HCT116 (cell line): ENCODE measurements around the gene MYORG. TPM values are rescaled to one million over a fixed set of nuclear protein-coding genes. Genes with fewer than 3 reads are reported as not detected.

Experiments
- ATAC-seq: fragments of 200-7000 bp; cut with Tn5 transposase; 2 replicates; pipeline ENCODE4 v1.9.1; 2020; ENCODE audit warnings: mild to moderate bottlenecking, moderate library complexity
- BruUV-seq: library from RNA; stranded (reverse); fragments of 400-500 nt; replicated peaks from 2 replicates; lab custom pipeline; 2021; lab: Mats Ljungman, UMichigan
- CTCF ChIA-PET: fragments of 300-600 bp; sonication (Branson Sonifier 250); formaldehyde crosslinking; loops from one replicate; lab custom pipeline; 2021; ENCODE audit warnings: antibody characterized with exemption; lab: Charles Lee
- POLR2A ChIA-PET: fragments of 300-600, 350-600 bp; sonication (Branson Sonifier 250); formaldehyde crosslinking; loops from one replicate; lab custom pipeline; 2021; ENCODE audit warnings: antibody characterized with exemption; lab: Charles Lee
- RAD21 ChIA-PET, 2 experiments: fragments of 300-600 bp; sonication (Branson Sonifier 250); formaldehyde crosslinking; loops; one replicate each; lab custom pipeline; 2023; ENCODE audit warnings: low total read pairs in 2 of 2; ENCODE audit not compliant: uncharacterized antibody in 2 of 2, unreplicated experiment in 2 of 2, low non-redundant PET in 1 of 2; lab: Charles Lee
- DNase-seq: peaks from one replicate; pipeline ENCODE4 v3.0.0-alpha.2; 2010; ENCODE audit warnings: low read depth, low spot score
- H2AFZ ChIP-seq: fragments of 200-600 bp; shearing (Covaris generic), sonication (generic); 2 replicates; pipeline ENCODE4 v1.6.1; 2017; ENCODE audit warnings: low read depth, mixed run types, mixed read lengths, antibody characterized with exemption, low read length; ENCODE audit not compliant: poor library complexity, severe bottlenecking
- H3K27ac ChIP-seq: 2 replicates; pipeline ENCODE4 v1.5.1; 2012; ENCODE audit warnings: low read depth, low read length
- H3K27me3 ChIP-seq: fragments of 200-600 bp; sonication (generic); 2 replicates; pipeline ENCODE4 v1.6.1; 2016; ENCODE audit warnings: mixed run types, low read length, mixed read lengths; ENCODE audit not compliant: insufficient read depth
- H3K36me3 ChIP-seq, 2 experiments: fragments of 200-500 bp in 1 of 2; fragments of 200-600 bp in 1 of 2; sonication (Bioruptor generic) in 1 of 2; sonication (generic) in 1 of 2; 2 replicates each; pipeline versions ENCODE4 v1.5.1 to v1.6.1; 2014 to 2016; ENCODE audit warnings: low read length in 2 of 2, inconsistent platforms in 1 of 2, mixed read lengths in 1 of 2, mixed run types in 1 of 2; ENCODE audit not compliant: insufficient read depth in 2 of 2, control insufficient read depth in 1 of 2
- H3K4me1 ChIP-seq, 2 experiments: fragments of 200-600 bp in 1 of 2; sonication (generic) in 1 of 2; 2 replicates each; pipeline versions ENCODE4 v1.5.1 to v1.6.1; 2012 to 2017; ENCODE audit warnings: low read length in 2 of 2, inconsistent platforms in 1 of 2, mild to moderate bottlenecking in 1 of 2, mixed read lengths in 1 of 2, mixed run types in 1 of 2, moderate library complexity in 1 of 2; ENCODE audit not compliant: insufficient read depth in 2 of 2, control insufficient read depth in 1 of 2
- H3K4me2 ChIP-seq: fragments of 200-600 bp; sonication (generic); 2 replicates; pipeline ENCODE4 v1.6.1; 2017; ENCODE audit warnings: mixed run types, low read length, mixed read lengths
- H3K4me3 ChIP-seq, 2 experiments: fragments of 200-600 bp in 1 of 2; sonication (generic) in 1 of 2; replicated peaks in 1 of 2; 2 replicates each; pipeline ENCODE4 v1.5.1; 2011 to 2016; ENCODE audit warnings: low read length in 2 of 2, control low read depth in 1 of 2, low read depth in 1 of 2, mild to moderate bottlenecking in 1 of 2, mixed read lengths in 1 of 2, mixed run types in 1 of 2
- H3K79me2 ChIP-seq: fragments of 200-600 bp; sonication (generic); 2 replicates; pipeline ENCODE4 v1.6.1; 2017; ENCODE audit warnings: mild to moderate bottlenecking, mixed run types, low read length, moderate library complexity, mixed read lengths; ENCODE audit not compliant: insufficient read depth
- H3K9ac ChIP-seq: fragments of 200-600 bp; sonication (generic); 2 replicates; pipeline ENCODE4 v1.6.1; 2016; ENCODE audit warnings: low read length, mixed read lengths
- H3K9me2 ChIP-seq: fragments of 200-600 bp; sonication (generic), shearing (Covaris generic); 2 replicates; pipeline ENCODE4 v1.6.1; 2017; ENCODE audit warnings: mixed run types, mild to moderate bottlenecking, moderate library complexity; ENCODE audit not compliant: insufficient read depth
- H3K9me3 ChIP-seq, 2 experiments: fragments of 200-500 bp in 1 of 2; fragments of 200-600 bp in 1 of 2; sonication (Bioruptor generic) in 1 of 2; sonication (generic) in 1 of 2; 2 replicates each; pipeline ENCODE4 v1.6.1; 2014 to 2017; ENCODE audit warnings: low read length in 2 of 2, mixed read lengths in 2 of 2, inconsistent platforms in 1 of 2, low read depth in 1 of 2, mild to moderate bottlenecking in 1 of 2, mixed run types in 1 of 2, moderate library complexity in 1 of 2; ENCODE audit not compliant: control insufficient read depth in 1 of 2, insufficient read depth in 1 of 2
- H4K20me1 ChIP-seq: fragments of 200-600 bp; sonication (generic), shearing (Covaris generic); 2 replicates; pipeline ENCODE4 v1.6.1; 2017; ENCODE audit warnings: mixed run types, mild to moderate bottlenecking, moderate library complexity; ENCODE audit not compliant: insufficient read depth
- CTCF ChIP-seq, 3 experiments: fragments of 200-600 bp in 1 of 3; sonication (generic) in 1 of 3; IDR thresholded peaks in 2 of 3; conservative IDR thresholded peaks in 1 of 3; 2 replicates each; pipeline ENCODE4 v1.5.1; 2012 to 2017; ENCODE audit warnings: low read depth in 2 of 3, low read length in 2 of 3, antibody characterized with exemption in 1 of 3, borderline replicate concordance in 1 of 3, control low read depth in 1 of 3, mild to moderate bottlenecking in 1 of 3, mixed read lengths in 1 of 3, mixed run types in 1 of 3, moderate library complexity in 1 of 3; ENCODE audit not compliant: insufficient read depth in 1 of 3
- EGR1 ChIP-seq: IDR thresholded peaks from 2 replicates; pipeline ENCODE4 v1.6.1; 2012; ENCODE audit warnings: low read depth
- MAX ChIP-seq: IDR thresholded peaks from 2 replicates; pipeline ENCODE4 v1.6.1; 2012
- TCF7L2 ChIP-seq: IDR thresholded peaks from 2 replicates; pipeline ENCODE4 v1.7.0; 2011; ENCODE audit warnings: borderline replicate concordance, inconsistent platforms; ENCODE audit not compliant: insufficient read depth, insufficient read length; ENCODE audit errors: extremely low read depth
- ZBTB33 ChIP-seq: IDR thresholded peaks from 2 replicates; pipeline ENCODE4 v1.6.1; 2011; ENCODE audit warnings: mild to moderate bottlenecking, low read length, moderate library complexity; ENCODE audit not compliant: insufficient replicate concordance; ENCODE audit errors: extremely low read depth
- intact Hi-C: fragments of 100-400 bp; cut with micrococcal nuclease; formaldehyde crosslinking; loops from 2 replicates; pipeline ENCODE4 v1.10.0; 2022
- total RNA-seq: library from RNA; stranded (reverse); gene quantifications from one replicate; pipeline ENCODE4 v1.2.1, GENCODE V29; 2021; ENCODE audit not compliant: unreplicated experiment

MYORG gene
- total RNA-seq, 1 experiment from 2014 or later: 8.5 TPM

- TF ChIP-seq ZBTB33 (no peak), MAX (no peak), CTCF (IDR thresholded peaks at IDR 0.05 in 2 of 3, conservative IDR thresholded peaks at IDR 0.05 in 1 of 3; ENCODE audit: borderline replicate concordance in 1 of 3, insufficient read depth in 1 of 3, low read depth in 2 of 3, low read length in 2 of 3) (no peak), TCF7L2 (no peak)
Measured at GRCh38 chr9:34321451-34321850, 55.2 kb downstream of the MYORG start (continued).

GRCh38 chr9:34318163-34318790, 58.4 kb downstream of the MYORG start:
- H3K9me2 ChIP-seq: no peaks in the 10 kb centered on the region
- ChIA-PET CTCF (no interaction called here), POLR2A (no interaction called here), RAD21 (no interaction called here)
- intact Hi-C loops: no loop called here
- H3K4me1 ChIP-seq: no peaks in the 10 kb centered on the region
- H3K9ac ChIP-seq: no peak overlapping the region
- H3K36me3 ChIP-seq: no peaks in the 10 kb centered on the region
- H4K20me1 ChIP-seq: no peaks in the 10 kb centered on the region
- H3K27me3 ChIP-seq: no peaks in the 10 kb centered on the region
- no TSS peak for BruUV-seq
- no peak overlapping the region for H3K27ac ChIP-seq
- ATAC-seq (no peak), DNase-seq (no peak)
- H2AFZ ChIP-seq: no peak overlapping the region
- no peaks in the 10 kb centered on the region for H3K9me3 ChIP-seq
- no peak overlapping the region for H3K4me2 ChIP-seq
- no peak overlapping the region for H3K4me3 ChIP-seq
- TF ChIP-seq EGR1: no peak
- H3K79me2 ChIP-seq: peaks cover 37% of the 10 kb centered on the region
